Eye (tissue), 1 donor: ENCODE measurements around the gene IL1RN.

Experiments used
- DNase-seq: peaks from one replicate; pipeline ENCODE4 v3.0.0-alpha.2; 2015

Gene IL1RN

DNA sequence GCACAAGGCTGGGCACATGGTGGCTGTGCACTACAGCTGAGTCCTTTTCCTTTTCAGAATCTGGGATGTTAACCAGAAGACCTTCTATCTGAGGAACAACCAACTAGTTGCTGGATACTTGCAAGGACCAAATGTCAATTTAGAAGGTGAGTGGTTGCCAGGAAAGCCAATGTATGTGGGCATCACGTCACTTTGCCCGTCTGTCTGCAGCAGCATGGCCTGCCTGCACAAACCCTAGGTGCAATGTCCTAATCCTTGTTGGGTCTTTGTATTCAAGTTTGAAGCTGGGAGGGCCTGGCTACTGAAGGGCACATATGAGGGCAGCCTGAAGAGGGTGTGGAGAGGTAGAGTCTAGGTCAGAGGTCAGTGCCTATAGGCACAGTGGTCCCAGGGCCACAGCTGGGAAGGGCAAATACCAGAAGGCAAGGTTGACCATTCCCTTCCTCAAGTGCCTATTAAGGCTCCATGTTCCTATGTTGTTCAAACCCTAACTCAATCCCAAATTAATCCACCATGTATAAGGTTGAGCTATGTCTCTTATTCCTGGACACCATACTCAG, 2.2 kb downstream of the IL1RN start:
- DNase-seq = no peak

DNA sequence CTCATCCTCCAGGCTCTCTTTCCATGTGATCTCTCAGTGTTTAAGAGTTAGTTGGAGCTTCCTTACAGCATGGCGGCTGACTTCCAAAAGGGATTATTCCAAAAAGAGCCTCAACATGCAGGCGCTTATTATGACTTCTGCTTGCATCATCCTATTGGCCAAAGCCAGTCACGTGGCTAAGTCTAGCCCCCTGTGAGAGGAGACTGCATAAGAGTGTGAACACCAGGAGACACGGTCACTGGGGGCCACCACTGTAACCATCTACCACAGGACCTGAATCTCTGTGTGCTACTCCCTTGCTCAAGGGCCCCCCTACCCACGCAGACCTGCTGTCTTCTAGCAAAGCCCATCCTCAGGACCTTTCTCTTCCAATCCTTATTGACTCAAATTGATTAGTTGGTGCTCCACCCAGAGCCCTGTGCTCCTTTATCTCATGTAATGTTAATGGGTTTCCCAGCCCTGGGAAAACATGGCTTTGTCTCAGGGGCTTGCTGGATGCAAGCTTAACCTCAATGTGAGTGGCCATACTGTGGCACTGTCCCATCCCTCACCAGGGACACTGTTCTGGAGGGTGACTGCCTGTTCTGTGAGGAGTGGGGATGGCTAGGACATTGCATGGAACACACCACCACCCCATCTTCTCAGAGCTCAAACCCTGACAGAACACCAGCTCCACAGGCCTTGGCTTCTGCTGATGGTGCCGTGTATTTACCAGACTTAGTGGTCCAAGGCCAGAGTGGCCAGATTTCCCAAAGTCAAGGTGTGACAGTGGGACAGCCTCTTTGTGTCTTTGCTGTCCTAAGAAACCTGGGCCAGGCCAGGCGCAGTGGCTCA, 4.2 kb downstream of the IL1RN start:
- DNase-seq = no peak

DNA sequence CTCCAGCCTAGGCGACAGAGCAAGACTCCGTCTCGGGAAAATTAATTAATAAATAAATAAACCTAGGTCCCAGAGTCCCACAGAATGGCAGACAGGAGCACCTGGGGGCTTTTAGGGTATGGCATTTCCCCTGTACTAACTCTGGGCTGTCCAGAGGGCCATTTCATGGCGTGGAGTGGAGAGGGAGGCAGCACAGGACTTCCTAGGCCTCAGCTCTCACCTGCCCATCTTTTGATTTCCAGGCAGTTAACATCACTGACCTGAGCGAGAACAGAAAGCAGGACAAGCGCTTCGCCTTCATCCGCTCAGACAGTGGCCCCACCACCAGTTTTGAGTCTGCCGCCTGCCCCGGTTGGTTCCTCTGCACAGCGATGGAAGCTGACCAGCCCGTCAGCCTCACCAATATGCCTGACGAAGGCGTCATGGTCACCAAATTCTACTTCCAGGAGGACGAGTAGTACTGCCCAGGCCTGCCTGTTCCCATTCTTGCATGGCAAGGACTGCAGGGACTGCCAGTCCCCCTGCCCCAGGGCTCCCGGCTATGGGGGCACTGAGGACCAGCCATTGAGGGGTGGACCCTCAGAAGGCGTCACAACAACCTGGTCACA, 5.1 kb downstream of the IL1RN start:
- no peak for DNase-seq

DNA sequence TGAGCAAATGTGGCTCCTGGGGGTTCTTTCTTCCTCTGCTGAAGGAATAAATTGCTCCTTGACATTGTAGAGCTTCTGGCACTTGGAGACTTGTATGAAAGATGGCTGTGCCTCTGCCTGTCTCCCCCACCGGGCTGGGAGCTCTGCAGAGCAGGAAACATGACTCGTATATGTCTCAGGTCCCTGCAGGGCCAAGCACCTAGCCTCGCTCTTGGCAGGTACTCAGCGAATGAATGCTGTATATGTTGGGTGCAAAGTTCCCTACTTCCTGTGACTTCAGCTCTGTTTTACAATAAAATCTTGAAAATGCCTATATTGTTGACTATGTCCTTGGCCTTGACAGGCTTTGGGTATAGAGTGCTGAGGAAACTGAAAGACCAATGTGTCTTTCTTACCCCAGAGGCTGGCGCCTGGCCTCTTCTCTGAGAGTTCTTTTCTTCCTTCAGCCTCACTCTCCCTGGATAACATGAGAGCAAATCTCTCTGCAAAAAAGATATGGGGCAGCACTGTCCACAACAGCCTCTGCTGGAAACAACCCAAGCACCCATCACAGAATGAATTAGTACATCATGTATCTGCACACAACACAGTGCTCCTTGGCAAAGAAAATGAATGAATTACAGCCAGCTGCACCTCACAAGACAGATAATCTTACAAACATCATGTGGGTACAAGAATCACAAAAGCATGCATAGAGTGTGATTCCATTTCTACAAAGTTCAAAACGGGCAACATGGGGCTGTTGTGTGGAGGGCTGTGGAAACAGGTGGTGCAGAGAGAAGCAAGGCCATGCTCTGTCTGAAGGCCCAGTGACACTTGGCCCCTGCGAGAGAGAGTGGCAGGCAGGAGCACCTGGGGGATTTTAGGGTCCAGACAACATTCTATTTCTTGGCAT, 6.6 kb downstream of the IL1RN start:
- no peak for DNase-seq

DNA sequence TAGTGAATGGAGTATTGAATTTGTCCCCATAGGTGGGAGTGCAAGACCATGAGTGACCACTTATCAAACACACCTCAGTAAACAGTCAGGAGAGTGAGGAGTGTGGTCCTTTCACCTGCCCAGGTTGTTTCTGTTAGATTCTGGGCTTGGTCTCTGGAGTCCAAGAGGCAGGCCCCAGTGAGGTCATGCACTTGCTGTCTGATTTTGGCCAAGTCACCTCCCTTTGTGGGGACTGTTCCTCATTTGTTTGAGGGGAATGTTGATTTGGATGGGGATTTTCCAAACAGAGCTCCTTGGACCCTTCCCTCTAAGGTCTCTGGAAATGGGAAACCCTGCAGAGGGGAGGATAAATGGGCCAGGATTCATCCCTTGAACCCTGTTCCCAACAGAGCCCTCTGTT, 7.3 kb downstream of the IL1RN start:
- no peak for DNase-seq

- DNase-seq = no peak
Measured at GRCh38 chr2:113135317-113135716, 7.9 kb downstream of the IL1RN start.

DNA sequence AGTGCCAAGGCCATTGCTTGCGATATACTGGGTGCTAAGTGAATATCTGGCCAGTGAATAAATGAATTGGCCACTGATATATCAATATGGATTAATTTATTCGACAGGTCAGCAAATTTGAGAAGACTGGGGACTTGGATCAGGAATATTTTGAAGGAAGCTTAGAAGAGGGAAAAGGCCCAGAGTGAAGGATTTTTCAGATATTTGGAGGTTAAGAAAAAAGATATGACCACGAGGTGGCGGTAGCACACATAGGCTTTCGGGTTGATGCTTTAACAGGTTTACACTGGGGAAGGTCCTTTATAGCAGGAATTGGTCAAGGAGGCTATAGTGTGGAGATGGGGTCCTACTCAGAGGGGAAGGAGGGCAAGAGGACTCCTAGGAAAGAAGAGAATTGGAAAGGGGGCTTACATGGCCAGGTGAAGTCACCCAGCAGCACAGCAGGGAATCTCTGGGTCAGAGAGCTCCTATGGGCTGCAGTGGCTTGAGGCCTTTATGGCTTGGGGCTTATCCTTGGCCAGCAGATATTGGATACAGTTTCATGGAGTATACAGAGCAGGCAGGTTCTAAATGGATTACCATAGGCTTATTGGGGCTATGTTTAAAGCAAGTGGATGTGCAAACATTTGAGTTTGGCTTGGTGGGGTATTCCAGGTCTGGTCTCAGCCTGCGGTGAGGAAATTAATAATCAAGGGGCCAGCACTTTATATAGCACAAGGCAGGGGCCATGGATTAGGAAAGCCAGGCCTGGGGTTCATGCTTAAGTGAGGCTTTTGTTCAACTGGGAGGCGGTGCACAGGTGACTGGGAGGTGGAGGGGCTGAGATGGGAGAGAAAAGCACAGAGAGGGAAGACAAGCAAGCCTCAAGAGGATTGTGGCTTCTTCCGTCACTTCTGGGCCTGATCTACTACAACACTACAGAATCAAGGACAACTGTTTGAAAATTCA, 9.7 kb downstream of the IL1RN start:
- DNase-seq = peak; percentile 86

GRCh38 chr2:113137827-113138226, 10.4 kb downstream of the IL1RN start:
- DNase-seq = no peak

DNA sequence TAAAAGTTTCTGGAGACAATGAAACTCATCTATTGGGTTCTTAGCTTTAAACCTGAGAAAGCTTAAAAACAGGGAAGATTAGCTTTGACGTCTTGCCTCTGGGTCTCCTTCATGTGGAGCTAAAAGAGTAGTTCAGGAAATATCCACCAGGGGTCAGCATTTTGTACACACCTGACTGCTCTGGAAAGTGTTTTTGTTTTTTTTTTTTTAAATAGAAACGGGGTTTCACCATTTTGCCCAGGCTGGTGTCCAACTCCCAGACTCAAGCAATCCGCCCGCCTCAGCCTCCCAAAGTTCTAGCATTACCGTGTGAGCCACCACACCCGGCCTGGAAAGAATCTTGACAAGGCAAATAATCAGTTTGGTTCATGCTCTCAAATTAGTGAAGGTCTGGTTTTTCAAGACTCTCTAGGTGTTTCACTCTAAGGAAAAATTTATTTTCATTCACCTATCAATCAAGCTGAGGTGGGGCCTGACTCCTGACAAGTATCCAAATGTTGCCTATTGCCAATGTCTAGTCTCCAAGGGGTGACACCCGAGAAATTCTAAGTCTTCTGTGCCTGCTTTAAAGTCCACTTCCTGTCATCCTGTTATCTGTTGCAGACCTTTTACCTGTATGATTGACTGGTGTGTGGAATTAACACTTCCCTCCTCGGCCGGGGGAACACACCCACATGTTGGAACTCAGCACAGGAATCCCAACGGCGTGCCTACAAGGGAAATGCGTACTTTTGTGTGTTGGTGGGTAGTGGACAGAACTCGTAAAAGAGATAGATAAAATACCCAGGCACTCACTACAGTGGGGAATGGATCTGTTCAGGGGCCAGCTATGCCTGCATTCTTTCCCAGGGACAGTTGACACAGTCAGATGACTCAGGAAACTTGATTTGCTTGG, 11.3 kb downstream of the IL1RN start:
- peak; percentile 94 for DNase-seq

DNA sequence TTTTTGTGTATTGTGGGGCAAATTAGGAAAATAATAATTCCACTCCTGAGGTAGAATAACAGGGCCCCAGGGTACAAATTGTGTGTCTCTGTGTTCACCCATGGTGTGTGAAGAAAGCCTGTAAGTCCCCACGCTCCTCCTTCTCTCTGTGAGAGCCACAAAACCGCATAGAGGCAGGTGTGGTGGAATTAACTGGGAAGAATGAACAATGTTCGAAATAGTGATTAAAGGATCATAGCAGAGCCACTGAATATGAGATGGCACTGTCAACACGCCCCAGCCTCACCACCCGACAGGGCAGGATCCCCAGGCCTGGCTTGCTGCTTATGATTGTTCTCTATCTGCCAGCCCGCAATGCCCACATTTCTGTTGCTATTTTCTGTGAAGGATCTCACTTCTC, 14.1 kb downstream of the IL1RN start:
- no peak for DNase-seq

DNA sequence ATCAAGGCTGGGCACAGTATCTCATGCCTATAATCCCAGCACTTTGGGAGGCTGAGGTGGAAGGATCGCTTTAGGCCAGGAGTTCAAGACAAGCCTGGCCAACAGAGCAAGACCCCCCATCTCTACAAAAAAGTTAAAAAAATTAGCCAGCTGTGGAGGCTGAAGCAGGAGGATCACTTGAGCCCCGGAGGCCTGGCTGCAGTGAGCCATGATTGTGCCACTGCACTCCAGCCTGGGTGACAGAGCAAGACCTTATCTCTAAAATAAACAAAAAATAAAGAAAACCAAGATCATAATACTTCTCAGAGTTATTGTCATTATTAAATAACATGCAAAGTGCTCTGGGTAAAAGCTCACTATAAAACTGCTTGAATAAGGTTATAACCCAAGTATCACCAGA, 14.9 kb downstream of the IL1RN start:
- DNase-seq = no peak

GRCh38 chr2:113144259-113144658, 16.9 kb downstream of the IL1RN start:
- no peak for DNase-seq

- no peak for DNase-seq
Measured at GRCh38 chr2:113148606-113149552, 21.5 kb downstream of the IL1RN start.

GRCh38 chr2:113149553-113150257, 22.3 kb downstream of the IL1RN start:
- no peak for DNase-seq

DNA sequence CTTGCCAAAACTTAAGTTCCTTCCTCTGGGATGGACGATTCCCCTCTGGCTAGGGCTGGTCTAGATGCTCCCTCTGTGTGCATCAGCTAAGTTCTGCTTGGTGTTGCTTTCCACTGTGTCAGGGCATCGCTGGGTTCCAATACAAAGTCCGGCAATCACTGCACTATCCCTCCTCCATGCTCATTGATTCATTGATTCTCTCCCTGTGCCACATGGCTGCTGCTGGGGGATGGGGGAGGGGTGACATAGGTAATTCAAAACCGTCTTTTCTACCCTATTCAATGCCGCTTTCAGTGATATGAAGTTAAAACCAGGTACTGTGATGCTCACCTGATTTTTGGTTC, 22.8 kb downstream of the IL1RN start:
- no peak for DNase-seq

- no peak for DNase-seq
Measured at GRCh38 chr2:113155331-113155730, 27.9 kb downstream of the IL1RN start.

- DNase-seq = peak; percentile 60
Measured at GRCh38 chr2:113156278-113157117, 29.1 kb downstream of the IL1RN start.
